ENCODE results near the gene GOLGA8M. TPM values are rescaled to one million over a fixed set of nuclear protein-coding genes. Genes with fewer than 3 reads are reported as not detected.
"Not testable (repeated sequence)": the region's sequence is repeated elsewhere in the genome, so short reads cannot be mapped to it uniquely, and the experiment has no call there.

The GOLGA8M gene, protein sequence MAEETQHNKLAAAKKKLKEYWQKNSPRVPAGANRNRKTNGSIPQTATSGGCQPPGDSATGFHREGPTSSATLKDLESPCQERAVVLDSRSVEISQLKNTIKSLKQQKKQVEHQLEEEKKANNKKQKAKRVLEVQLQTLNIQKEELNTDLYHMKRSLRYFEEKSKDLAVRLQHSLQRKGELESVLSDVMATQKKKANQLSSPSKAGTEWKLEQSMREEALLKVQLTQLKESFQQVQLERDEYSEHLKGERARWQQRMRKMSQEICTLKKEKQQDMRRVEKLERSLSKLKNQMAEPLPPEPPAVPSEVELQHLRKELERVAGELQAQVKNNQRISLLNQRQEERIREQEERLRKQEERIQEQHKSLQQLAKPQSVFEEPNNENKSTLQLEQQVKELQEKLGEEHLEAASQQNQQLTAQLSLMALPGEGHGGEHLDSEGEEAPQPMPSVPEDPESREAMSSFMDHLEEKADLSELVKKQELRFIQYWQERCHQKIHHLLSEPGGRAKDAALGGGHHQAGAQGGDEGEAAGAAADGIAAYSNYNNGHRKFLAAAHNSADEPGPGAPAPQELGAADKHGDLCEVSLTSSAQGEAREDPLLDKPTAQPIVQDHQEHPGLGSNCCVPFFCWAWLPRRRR
- 10 to 100 TPM in 1 of 2 experiments, 1 to 10 TPM in 1; 7.7 to 11.3 TPM for total RNA-seq

DNA sequence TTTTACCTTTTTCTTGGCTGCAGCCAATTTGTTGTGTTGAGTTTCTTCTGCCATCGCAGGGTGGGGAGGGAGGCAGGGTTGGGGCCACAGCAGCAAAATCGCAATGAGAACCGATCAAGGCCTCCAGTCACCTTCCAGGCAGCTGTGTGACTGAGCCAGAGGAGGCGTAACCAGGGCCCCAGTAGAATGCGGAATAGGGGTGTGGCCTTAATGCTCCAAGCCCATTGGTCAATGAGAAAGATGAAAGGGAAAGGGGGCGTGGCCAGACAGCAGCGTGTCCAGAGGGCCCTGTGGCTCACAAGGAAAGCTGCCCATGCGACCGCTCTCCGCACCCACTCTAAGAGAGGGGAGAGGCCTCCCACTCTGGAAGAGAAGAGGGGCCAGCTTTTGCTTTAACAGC is at the start of gene GOLGA8M:
Gene GOLGA8M, minus strand, starts transcription at position 152 of the 400 bp plus-strand sequence. Its CDS starts 98 bp downstream, at position 54.
- H3K4me1 Mint-ChIP-seq, POLR2A ChIA-PET: not testable (repeated sequence)

DNA sequence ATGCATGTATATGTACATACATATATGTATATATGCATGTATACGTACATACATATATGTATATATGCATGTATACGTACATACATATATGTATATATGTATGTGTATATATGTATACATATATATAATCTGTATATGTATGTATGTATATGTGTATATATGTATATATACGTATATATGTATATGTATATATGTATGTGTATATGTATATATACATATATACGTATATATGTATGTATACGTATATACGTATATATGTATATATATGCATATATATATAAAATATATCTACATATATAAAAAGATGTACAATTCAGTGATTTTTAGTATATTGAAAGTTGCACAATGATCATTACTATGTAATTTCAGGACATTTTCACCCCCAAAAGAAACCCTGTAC is 30.7 kb upstream of the GOLGA8M start:
- H3K36me3 Mint-ChIP-seq; DNase-seq; H3K4me1 Mint-ChIP-seq; H3K4me3 Mint-ChIP-seq; H3K9me3 Mint-ChIP-seq; POLR2A ChIA-PET; H3K27ac Mint-ChIP-seq; H3K27me3 Mint-ChIP-seq; ATAC-seq (ENCODE audit: low read depth): not testable (repeated sequence)

More for the DNA sequence above, at the start of gene GOLGA8M:
- H3K27me3 Mint-ChIP-seq; H3K27ac Mint-ChIP-seq; H3K4me3 Mint-ChIP-seq; DNase-seq; H3K9me3 Mint-ChIP-seq; H3K36me3 Mint-ChIP-seq; ATAC-seq (ENCODE audit: low read depth): not testable (repeated sequence)

DNA sequence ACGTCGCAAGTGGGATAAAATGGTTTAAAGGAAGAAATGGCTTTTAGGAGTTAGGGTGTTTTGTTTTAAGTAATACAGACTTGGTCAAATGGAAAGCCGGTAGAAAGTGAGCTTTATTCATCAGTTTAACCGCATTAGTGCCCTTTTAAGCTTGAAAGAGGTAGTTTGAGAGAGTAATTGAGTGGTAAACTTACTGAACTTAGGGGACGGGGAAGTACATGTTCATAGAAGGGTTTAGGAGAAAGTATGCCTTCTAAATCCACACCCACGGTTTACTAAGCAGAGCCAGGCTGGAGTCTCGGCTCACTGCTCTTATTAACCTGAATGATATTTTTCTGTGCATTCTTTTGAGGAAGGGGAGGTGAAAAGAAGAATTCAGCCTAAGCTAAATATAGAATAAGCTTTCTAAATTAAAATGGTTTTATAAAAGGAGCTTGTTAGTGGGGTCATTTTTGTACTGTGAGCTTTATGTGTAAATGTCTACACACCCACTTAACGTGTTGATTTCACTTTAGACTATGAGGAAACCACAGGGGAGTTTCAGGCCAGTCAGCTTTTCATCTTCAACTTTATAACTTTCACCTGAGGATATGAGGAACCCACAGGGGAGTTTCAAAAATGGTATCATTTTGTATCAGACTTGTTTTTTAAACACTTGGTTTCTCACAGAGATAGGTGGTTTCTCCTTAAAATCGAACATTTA is 26.5 kb upstream of the GOLGA8M start:
- H3K27ac Mint-ChIP-seq, result peak overlapping the region; percentile 100
- H3K4me1 Mint-ChIP-seq; DNase-seq; H3K36me3 Mint-ChIP-seq; H3K9me3 Mint-ChIP-seq; H3K27me3 Mint-ChIP-seq; POLR2A ChIA-PET; ATAC-seq (ENCODE audit: low read depth): not testable (repeated sequence)
- peak overlapping the region; percentile 99 for H3K4me3 Mint-ChIP-seq

DNA sequence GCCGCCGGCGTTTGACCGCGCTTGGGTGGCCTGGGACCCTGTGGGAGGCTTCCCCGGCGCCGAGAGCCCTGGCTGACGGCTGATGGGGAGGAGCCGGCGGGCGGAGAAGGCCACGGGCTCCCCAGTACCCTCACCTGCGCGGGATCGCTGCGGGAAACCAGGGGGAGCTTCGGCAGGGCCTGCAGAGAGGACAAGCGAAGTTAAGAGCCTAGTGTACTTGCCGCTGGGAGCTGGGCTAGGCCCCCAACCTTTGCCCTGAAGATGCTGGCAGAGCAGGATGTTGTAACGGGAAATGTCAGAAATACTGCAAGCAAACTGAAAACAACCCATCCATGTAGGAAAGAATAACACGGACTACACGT is 26.0 kb upstream of the GOLGA8M start:
- H3K9me3 Mint-ChIP-seq; DNase-seq; ATAC-seq (ENCODE audit: low read depth); POLR2A ChIA-PET; H3K27me3 Mint-ChIP-seq; H3K36me3 Mint-ChIP-seq; H3K4me1 Mint-ChIP-seq: not testable (repeated sequence)
- Mint-ChIP-seq H3K27ac (peak overlapping the region; percentile 100), H3K4me3 (peak overlapping the region; percentile 99)

DNA sequence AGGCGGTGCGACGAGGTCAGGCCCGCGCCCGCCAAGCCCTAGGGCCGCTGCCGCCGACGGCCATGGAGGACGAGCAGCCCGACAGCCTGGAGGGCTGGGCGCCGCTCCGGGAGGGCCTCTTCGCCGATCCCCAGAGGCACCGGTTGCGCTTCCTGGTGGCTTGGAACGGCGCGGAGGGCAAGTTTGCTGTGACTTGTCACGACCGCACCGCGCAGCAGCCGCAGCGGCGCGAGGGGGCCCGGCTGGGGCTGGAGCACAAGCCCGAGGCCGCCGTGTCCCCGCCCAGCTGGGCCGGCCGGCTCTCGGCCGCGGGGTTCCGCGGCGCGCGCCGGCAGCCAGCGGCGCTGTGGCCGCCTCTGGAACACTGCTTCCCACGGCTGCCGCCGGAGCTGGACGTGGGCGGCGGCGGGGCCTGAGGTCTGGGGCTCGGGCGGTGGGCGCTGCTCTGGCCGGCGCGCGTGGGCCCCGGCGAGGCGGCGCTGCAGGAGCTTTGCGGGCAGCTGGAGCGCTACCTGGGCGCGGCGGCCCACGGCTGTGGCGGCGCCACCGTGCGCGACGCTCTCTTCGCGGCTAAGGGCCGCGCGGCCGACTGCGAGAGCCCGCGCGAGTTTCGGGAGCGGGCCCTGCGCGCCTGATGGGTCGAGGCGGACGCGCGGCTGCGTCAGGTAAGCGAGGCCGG is 25.4 kb upstream of the GOLGA8M start:
- H3K36me3 Mint-ChIP-seq, H3K27me3 Mint-ChIP-seq, POLR2A ChIA-PET, H3K9me3 Mint-ChIP-seq, H3K4me1 Mint-ChIP-seq: not testable (repeated sequence)
- Mint-ChIP-seq H3K27ac (peak overlapping the region; percentile 87), H3K4me3 (peak overlapping the region; percentile 82)
- ATAC-seq (ENCODE audit: low read depth) (peak; percentile 80), DNase-seq (peak; percentile 76)

DNA sequence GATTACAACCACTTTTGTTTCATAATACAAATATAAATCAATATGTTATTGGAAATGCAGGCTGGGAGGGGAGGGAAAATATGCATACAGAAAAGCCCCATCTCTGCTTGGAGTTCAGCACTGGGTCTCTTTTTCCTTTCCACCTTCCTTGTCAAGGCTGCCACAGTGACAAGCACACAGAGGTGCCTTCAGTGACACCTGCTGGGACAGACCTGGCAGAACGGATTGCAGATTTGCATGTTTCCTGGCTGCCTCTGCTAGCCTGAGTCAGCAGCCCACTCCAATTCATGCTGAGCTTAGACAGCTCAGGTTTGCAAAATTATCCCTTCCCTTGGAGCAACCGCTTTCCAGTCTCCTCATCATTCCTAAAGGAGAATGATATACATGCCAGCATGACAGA is 15.8 kb upstream of the GOLGA8M start:
- H3K27ac Mint-ChIP-seq, result peak overlapping the region; percentile 51
- not testable (repeated sequence) for H3K4me1 Mint-ChIP-seq; H3K9me3 Mint-ChIP-seq; H3K27me3 Mint-ChIP-seq; ATAC-seq (ENCODE audit: low read depth); H3K36me3 Mint-ChIP-seq
- peak overlapping the region; percentile 52 for H3K4me3 Mint-ChIP-seq
- POLR2A ChIA-PET, result interaction anchor here (0.6 kb wide), 1 partner anchor 57 kb away, joined by 3 read pairs; no protein-coding TSS in a partner anchor
- DNase-seq, result peak; percentile 46

DNA sequence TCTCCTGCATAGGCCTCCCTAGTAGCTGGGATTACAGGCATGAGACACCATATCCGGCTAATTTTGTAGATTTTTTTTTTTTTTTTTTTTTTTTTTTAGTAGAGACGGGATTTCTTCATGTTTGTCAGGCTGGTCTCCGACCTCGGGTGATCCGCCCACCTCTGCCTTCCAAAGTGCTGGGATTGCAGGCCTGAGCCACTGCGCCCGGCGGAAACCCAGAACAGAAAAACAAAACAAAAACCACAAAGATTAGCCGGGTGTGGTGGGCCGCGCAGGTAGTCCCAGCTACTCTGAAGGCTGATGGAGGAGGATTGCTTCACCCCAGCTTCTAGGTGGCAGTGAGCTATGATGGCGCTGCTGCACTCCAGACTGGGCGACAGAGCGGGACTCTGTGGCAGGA is 14.8 kb upstream of the GOLGA8M start:
- ATAC-seq (ENCODE audit: low read depth); H3K27ac Mint-ChIP-seq; DNase-seq; H3K9me3 Mint-ChIP-seq; POLR2A ChIA-PET; H3K27me3 Mint-ChIP-seq; H3K4me1 Mint-ChIP-seq; H3K36me3 Mint-ChIP-seq; H3K4me3 Mint-ChIP-seq: not testable (repeated sequence)

DNA sequence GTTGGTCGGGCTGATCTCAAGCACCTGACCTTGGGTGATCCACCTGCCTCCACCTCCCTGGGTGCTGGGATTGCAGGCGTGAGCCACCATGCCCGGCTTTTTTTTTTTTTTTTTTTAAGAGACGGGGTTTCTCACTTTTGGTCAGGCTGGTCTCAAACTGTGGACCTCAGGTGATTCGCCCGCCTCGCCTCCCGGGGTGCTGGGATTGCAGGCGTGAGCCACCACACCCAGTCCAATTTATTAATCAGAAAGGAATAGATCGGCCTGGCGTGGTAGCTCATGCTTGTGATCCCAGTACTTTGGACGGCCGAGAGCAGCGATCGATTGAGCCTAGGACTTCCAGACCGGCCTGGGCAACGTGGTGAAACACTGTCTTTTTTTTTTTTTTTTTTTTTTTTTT is 13.9 kb upstream of the GOLGA8M start:
- DNase-seq, result no peak
- H3K4me1 Mint-ChIP-seq, result peaks cover 15% of the 10 kb centered on the region
- no peak for ATAC-seq (ENCODE audit: low read depth)
- H3K4me3 Mint-ChIP-seq, result no peak overlapping the region
- POLR2A ChIA-PET, result no interaction called here
- H3K27me3 Mint-ChIP-seq, result no peaks in the 10 kb centered on the region
- H3K36me3 Mint-ChIP-seq, result peaks cover 2% of the 10 kb centered on the region
- H3K27ac Mint-ChIP-seq, result no peak overlapping the region
- H3K9me3 Mint-ChIP-seq, result no peaks in the 10 kb centered on the region

DNA sequence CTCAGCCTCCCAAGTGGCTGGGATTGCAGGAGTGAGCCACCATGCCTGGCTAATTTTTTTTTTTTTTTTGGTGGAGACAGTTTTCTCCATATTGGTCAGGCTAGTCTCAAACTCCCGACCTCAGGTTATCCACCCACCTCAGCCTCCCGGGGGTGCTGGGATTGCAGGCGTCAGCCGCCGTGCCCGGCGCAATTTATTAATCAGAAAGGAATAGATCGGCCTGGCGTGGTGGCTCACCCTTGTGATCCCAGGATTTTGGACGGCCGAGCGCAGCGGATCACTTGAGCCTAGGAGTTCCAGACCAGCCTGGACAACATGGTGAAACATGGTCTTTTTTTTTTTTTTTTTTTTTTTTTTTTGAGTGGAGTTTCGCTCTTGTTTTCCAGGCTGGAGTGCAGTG is 13.3 kb upstream of the GOLGA8M start:
- POLR2A ChIA-PET, result no interaction called here
- Mint-ChIP-seq H3K4me3 (no peak overlapping the region), H3K27me3 (no peaks in the 10 kb centered on the region), H3K36me3 (peaks cover 2% of the 10 kb centered on the region), H3K27ac (no peak overlapping the region), H3K4me1 (peaks cover 15% of the 10 kb centered on the region), H3K9me3 (no peaks in the 10 kb centered on the region)
- ATAC-seq (ENCODE audit: low read depth) (no peak), DNase-seq (no peak)

DNA sequence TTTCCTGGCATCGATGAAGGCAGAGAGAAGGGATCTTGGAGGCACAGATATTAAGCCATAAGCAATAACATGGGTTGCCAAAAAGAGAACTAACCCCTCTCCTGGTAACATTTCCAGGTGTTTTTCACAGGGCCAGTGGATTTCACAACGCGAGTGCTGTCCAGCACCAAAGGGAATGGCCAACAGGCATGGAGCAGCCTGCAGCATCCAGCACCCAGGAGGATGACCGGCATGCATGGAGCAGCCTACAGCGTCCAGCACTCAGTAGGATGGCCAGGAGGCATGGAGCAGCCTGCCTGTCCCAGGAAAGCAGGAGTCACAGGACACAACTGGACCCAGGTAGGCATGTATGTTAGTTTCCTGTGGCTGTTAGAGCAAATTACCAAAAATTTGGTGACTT is 11.8 kb upstream of the GOLGA8M start:
- H3K9me3 Mint-ChIP-seq, result not testable (repeated sequence)

DNA sequence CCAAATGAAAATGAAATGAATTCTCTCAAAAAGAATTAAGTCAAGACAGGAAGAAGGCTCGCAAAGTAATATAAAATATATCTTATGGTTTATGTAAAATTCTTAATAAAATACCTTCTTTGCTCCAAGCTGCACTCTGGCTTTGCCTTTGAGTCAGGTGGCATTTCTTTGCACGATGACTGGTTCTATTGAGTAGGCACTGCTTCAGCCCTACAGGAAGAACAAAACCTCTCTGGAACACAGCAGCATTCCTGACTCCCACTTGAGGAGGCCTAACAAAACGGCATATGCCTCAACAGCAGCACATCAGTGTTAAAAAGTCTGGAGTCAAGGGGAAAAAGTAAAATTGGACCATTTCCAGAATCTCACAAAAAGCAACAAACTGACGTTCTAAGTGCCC is 7.4 kb upstream of the GOLGA8M start:
- H3K27ac Mint-ChIP-seq; H3K27me3 Mint-ChIP-seq; H3K36me3 Mint-ChIP-seq; POLR2A ChIA-PET; DNase-seq; ATAC-seq (ENCODE audit: low read depth); H3K9me3 Mint-ChIP-seq; H3K4me3 Mint-ChIP-seq: not testable (repeated sequence)
- H3K4me1 Mint-ChIP-seq, result peaks cover 22% of the 10 kb centered on the region

More for the DNA sequence above, 11.8 kb upstream of the GOLGA8M start:
- H3K4me3 Mint-ChIP-seq; POLR2A ChIA-PET; H3K36me3 Mint-ChIP-seq; H3K27me3 Mint-ChIP-seq; H3K27ac Mint-ChIP-seq; ATAC-seq (ENCODE audit: low read depth); DNase-seq: not testable (repeated sequence)
- H3K4me1 Mint-ChIP-seq, result peaks cover 13% of the 10 kb centered on the region

DNA sequence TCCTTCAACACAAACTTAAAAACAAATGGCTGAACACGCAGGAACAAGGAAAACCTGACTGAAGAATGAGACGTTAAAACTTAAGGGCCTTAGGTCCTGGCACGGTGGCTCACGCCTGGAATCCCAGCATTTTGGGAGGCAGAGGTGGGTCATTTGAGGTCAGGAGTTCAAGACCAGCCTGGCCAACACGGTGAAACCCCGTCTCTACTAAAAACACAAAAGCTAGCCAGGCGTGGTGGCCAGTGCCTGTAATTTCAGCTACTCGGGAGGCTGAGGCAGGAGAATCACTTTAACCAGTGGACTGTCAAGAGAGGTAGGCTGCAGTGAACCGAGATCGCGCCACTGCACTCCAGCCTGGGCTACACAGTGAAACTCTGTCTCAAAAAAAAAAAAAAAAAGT is 6.4 kb upstream of the GOLGA8M start:
- H3K27me3 Mint-ChIP-seq; DNase-seq; H3K27ac Mint-ChIP-seq; H3K36me3 Mint-ChIP-seq; POLR2A ChIA-PET; H3K9me3 Mint-ChIP-seq; ATAC-seq (ENCODE audit: low read depth): not testable (repeated sequence)
- Mint-ChIP-seq H3K4me1 (peaks cover 22% of the 10 kb centered on the region), H3K4me3 (peak overlapping the region; percentile 59)

DNA sequence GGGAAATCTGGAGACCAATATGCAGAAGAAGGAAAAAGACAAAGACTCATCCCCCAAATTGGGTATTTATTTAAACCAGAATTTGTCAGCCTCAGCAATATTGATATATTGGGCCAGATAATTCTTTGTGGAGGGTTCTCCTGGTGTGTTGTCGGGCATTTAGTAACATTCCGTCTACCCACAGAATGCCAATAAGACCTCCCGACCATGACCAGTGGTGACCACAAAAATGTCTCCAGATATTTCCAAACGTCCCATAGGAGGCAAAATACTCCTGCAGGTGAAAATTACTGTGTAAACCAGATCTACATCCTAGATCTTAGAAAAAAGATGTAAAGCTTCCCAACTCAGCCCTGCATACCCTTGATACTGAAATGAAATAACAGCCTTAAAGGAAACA is 2.0 kb upstream of the GOLGA8M start:
- H3K4me1 Mint-ChIP-seq, result peaks cover 15% of the 10 kb centered on the region
- H3K9me3 Mint-ChIP-seq; H3K27me3 Mint-ChIP-seq; ATAC-seq (ENCODE audit: low read depth); POLR2A ChIA-PET; H3K36me3 Mint-ChIP-seq; H3K4me3 Mint-ChIP-seq; H3K27ac Mint-ChIP-seq; DNase-seq: not testable (repeated sequence)
